IMR-90 (cell line): ENCODE data around the gene RAB31. TPM values are rescaled to one million over a fixed set of nuclear protein-coding genes. Genes with fewer than 3 reads are reported as not detected.

Experiments
- ATAC-seq: fragments of 200-7000 bp; cut with Tn5 transposase; 2 replicates; pipeline ENCODE4 v1.9.1; 2020; ENCODE audit warnings: low read depth, mild to moderate bottlenecking, moderate library complexity
- BruUV-seq: library from RNA; stranded (reverse); fragments of 400-500 nt; replicated peaks from 2 replicates; lab custom pipeline; 2021; lab: Mats Ljungman, UMichigan
- CTCF ChIA-PET: fragments of 300-600 bp; formaldehyde crosslinking; extraction: SDS; loops from one replicate; lab custom pipeline; 2021; ENCODE audit warnings: antibody characterized with exemption; lab: Yijun Ruan, JAX
- POLR2A ChIA-PET: fragments of 300-600 bp; sonication (Branson Sonifier 250); formaldehyde crosslinking; loops from one replicate; lab custom pipeline; 2022; ENCODE audit warnings: antibody characterized with exemption; ENCODE audit not compliant: unreplicated experiment; lab: Charles Lee
- DNase-seq: peaks from one replicate; pipeline ENCODE4 v3.0.0; 2013
- H2AFZ ChIP-seq: replicated peaks from 2 replicates; pipeline ENCODE3; 2013; ENCODE audit warnings: low read length, mild to moderate bottlenecking; ENCODE audit not compliant: poor library complexity
- H2AK5ac ChIP-seq: 2 replicates; pipeline ENCODE4 v1.6.1; 2013; ENCODE audit warnings: low read depth, low read length, inconsistent platforms
- H2AK9ac ChIP-seq: replicated peaks from 2 replicates; pipeline ENCODE3; 2013; ENCODE audit warnings: mild to moderate bottlenecking, low read depth, low read length, moderate library complexity; ENCODE audit not compliant: poor library complexity
- H2BK120ac ChIP-seq: 2 replicates; pipeline ENCODE4 v1.6.1; 2013; ENCODE audit warnings: low read depth, low read length, inconsistent platforms
- H2BK15ac ChIP-seq: 3 replicates; pipeline ENCODE4 v1.6.1; 2013; ENCODE audit warnings: low read depth, low read length, inconsistent platforms
- H2BK20ac ChIP-seq: 2 replicates; pipeline ENCODE4 v1.6.1; 2013; ENCODE audit warnings: low read depth, mild to moderate bottlenecking, inconsistent platforms, low read length, moderate library complexity
- H2BK5ac ChIP-seq: 2 replicates; pipeline ENCODE4 v1.6.1; 2013; ENCODE audit warnings: mild to moderate bottlenecking, low read depth, low read length, inconsistent platforms; ENCODE audit not compliant: poor library complexity, severe bottlenecking
- H3K14ac ChIP-seq: replicated peaks from 2 replicates; pipeline ENCODE4 v1.6.1; 2013; ENCODE audit warnings: low read depth, low read length, inconsistent platforms
- H3K18ac ChIP-seq: 2 replicates; pipeline ENCODE4 v1.6.1; 2013; ENCODE audit warnings: low read depth, low read length, control low read depth
- H3K23ac ChIP-seq: 2 replicates; pipeline ENCODE4 v1.6.1; 2013; ENCODE audit warnings: low read depth, low read length, inconsistent platforms
- H3K27ac ChIP-seq: 2 replicates; pipeline ENCODE4 v1.5.1; 2013; ENCODE audit warnings: mild to moderate bottlenecking, control low read depth, low read length; ENCODE audit not compliant: insufficient read depth
- H3K27me3 ChIP-seq: 2 replicates; pipeline ENCODE4 v1.6.1; 2013; ENCODE audit warnings: low read length; ENCODE audit not compliant: control insufficient read depth, insufficient read depth
- H3K36me3 ChIP-seq: 2 replicates; pipeline ENCODE4 v1.6.1; 2013; ENCODE audit warnings: low read length, mixed read lengths; ENCODE audit not compliant: control insufficient read depth, insufficient read depth
- H3K4ac ChIP-seq: 2 replicates; pipeline ENCODE4 v1.6.1; 2013; ENCODE audit warnings: low read depth, low read length, inconsistent platforms
- H3K4me1 ChIP-seq: 2 replicates; pipeline ENCODE4 v1.6.1; 2013; ENCODE audit warnings: low read length, mixed read lengths; ENCODE audit not compliant: control insufficient read depth, insufficient read depth
- H3K4me2 ChIP-seq: 2 replicates; pipeline ENCODE4 v1.6.1; 2013; ENCODE audit warnings: low read depth, mild to moderate bottlenecking, control low read depth, low read length, moderate library complexity
- H3K4me3 ChIP-seq: 2 replicates; pipeline ENCODE4 v1.5.1; 2013; ENCODE audit warnings: low read depth, mild to moderate bottlenecking, control low read depth, low read length, moderate library complexity; ENCODE audit not compliant: insufficient read depth
- H3K56ac ChIP-seq: 2 replicates; pipeline ENCODE4 v1.6.1; 2013; ENCODE audit warnings: low read length, inconsistent platforms; ENCODE audit not compliant: insufficient read depth; ENCODE audit errors: extremely low read depth
- H3K79me1 ChIP-seq, 2 experiments: 2 replicates each; pipeline ENCODE4 v1.6.1; 2013; ENCODE audit warnings: low read length in 2 of 2, inconsistent platforms in 1 of 2, low read depth in 1 of 2
- H3K9ac ChIP-seq: 2 replicates; pipeline ENCODE4 v1.6.1; 2013; ENCODE audit warnings: low read depth, low read length, control low read depth
- H3K9me1 ChIP-seq: 2 replicates; pipeline ENCODE4 v1.6.1; 2013; ENCODE audit warnings: low read length, inconsistent platforms; ENCODE audit not compliant: insufficient read depth
- H3K9me3 ChIP-seq: 2 replicates; pipeline ENCODE4 v1.6.1; 2013; ENCODE audit warnings: low read length; ENCODE audit not compliant: control insufficient read depth, insufficient read depth
- H4K20me1 ChIP-seq: 2 replicates; pipeline ENCODE4 v1.6.1; 2013; ENCODE audit warnings: low read length, inconsistent platforms; ENCODE audit not compliant: insufficient read depth
- H4K5ac ChIP-seq: 2 replicates; pipeline ENCODE4 v1.6.1; 2013; ENCODE audit warnings: mild to moderate bottlenecking, low read depth, low read length, control low read depth
- H4K8ac ChIP-seq, 2 experiments: 2 replicates each; pipeline ENCODE4 v1.6.1; 2013; ENCODE audit warnings: low read depth in 2 of 2, low read length in 2 of 2, control low read depth in 1 of 2, inconsistent platforms in 1 of 2
- H4K91ac ChIP-seq: 2 replicates; pipeline ENCODE4 v1.6.1; 2013; ENCODE audit warnings: low read depth, low read length, inconsistent platforms; ENCODE audit not compliant: insufficient read depth
- BHLHE40 ChIP-seq: fragments of 150-350 bp; IDR thresholded peaks from 2 replicates; pipeline ENCODE4 v1.6.1; 2016; ENCODE audit warnings: mild to moderate bottlenecking, low read depth, low read length
- CEBPB ChIP-seq: IDR thresholded peaks from 2 replicates; pipeline ENCODE4 v1.6.1; 2012; ENCODE audit warnings: low read depth, low read length, improper control_type of control experiment
- CHD1 ChIP-seq: IDR thresholded peaks from 2 replicates; pipeline ENCODE4 v1.6.1; 2012; ENCODE audit warnings: low read depth, low read length, improper control_type of control experiment
- FOS ChIP-seq: fragments of 150-350 bp; IDR thresholded peaks from 2 replicates; pipeline ENCODE4 v1.6.1; 2016; ENCODE audit warnings: low read depth, low read length
- MAFK ChIP-seq: IDR thresholded peaks from 2 replicates; pipeline ENCODE4 v1.6.1; 2012; ENCODE audit warnings: low read depth, low read length, improper control_type of control experiment
- MAZ ChIP-seq: IDR thresholded peaks from 2 replicates; pipeline ENCODE4 v1.6.1; 2012; ENCODE audit warnings: low read depth, mild to moderate bottlenecking, low read length, improper control_type of control experiment, moderate library complexity, borderline replicate concordance
- MXI1 ChIP-seq: IDR thresholded peaks from 2 replicates; pipeline ENCODE4 v1.6.1; 2012; ENCODE audit warnings: low read depth, mild to moderate bottlenecking, low read length, moderate library complexity, borderline replicate concordance
- NFE2L2 ChIP-seq: fragments of 150-350 bp; IDR thresholded peaks from 2 replicates; pipeline ENCODE4 v1.6.1; 2016; ENCODE audit warnings: low read depth, mild to moderate bottlenecking, low read length
- POLR2A ChIP-seq: IDR thresholded peaks from 2 replicates; pipeline ENCODE4 v1.6.1; 2012; ENCODE audit warnings: mild to moderate bottlenecking, low read depth, low read length
- RAD21 ChIP-seq: IDR thresholded peaks from 2 replicates; pipeline ENCODE4 v1.6.1; 2012; ENCODE audit warnings: low read length, improper control_type of control experiment
- RCOR1 ChIP-seq: IDR thresholded peaks from 2 replicates; pipeline ENCODE4 v1.6.1; 2012; ENCODE audit warnings: mild to moderate bottlenecking, low read length, improper control_type of control experiment; ENCODE audit not compliant: insufficient replicate concordance
- RFX5 ChIP-seq: IDR thresholded peaks from 2 replicates; pipeline ENCODE4 v1.8.0; 2012; ENCODE audit warnings: low read depth, mild to moderate bottlenecking, low read length, moderate library complexity
- SMC3 ChIP-seq: fragments of 150-350 bp; IDR thresholded peaks from 2 replicates; pipeline ENCODE4 v1.6.1; 2016; ENCODE audit warnings: low read depth, mild to moderate bottlenecking, antibody characterized with exemption, low read length, moderate library complexity
- WGBS, 2 experiments: methylation state at CpG; one replicate each; pipeline versions ENCODE4 v1.1.5 to v1.1.7; 2013; ENCODE audit warnings: missing lambda C conversion rate in 2 of 2; ENCODE audit not compliant: insufficient read length in 1 of 2; ENCODE audit errors: extremely low coverage in 2 of 2; 5-methylcytosine and 5-hydroxymethylcytosine counted together
- dilution Hi-C: fragments of 300-500 bp; cut with HindIII; formaldehyde crosslinking; loops from one replicate; pipeline ENCODE4 v1.14.3; 2018; ENCODE audit warnings: low sequenced_read_pairs; ENCODE audit not compliant: unreplicated experiment
- in situ Hi-C: fragments of 300-500 bp; cut with MboI; formaldehyde crosslinking; loops from 3 replicates; pipeline ENCODE4 v1.14.3; 2019; ENCODE audit warnings: low sequenced_read_pairs, inconsistent platforms, mixed read lengths
- intact Hi-C: fragments of 100-400 bp; cut with micrococcal nuclease; formaldehyde crosslinking; loops from 2 replicates; pipeline ENCODE4 v1.10.0; 2022
- polyA plus RNA-seq, 3 experiments: library from polyadenylated mRNA; depleted of rRNA; stranded (reverse); fragments of >200 nt; gene quantifications; 2 replicates each; pipeline ENCODE4 v1.2.3, GENCODE V29; 2012; ENCODE audit warnings: low replicate concordance in 1 of 3
- total RNA-seq: library from RNA; depleted of rRNA; stranded (reverse); fragments of >200 nt; gene quantifications from 2 replicates; pipeline ENCODE4 v1.2.3, GENCODE V29; 2012
- TF ChIP-seq, protein P1 (sequence below): fragments of 150-350 bp; IDR thresholded peaks from 2 replicates; pipeline ENCODE4 v1.6.1; 2017; ENCODE audit warnings: mild to moderate bottlenecking, antibody characterized with exemption, low read length, low read depth
- TF ChIP-seq, protein P2 (sequence below): conservative IDR thresholded peaks from 2 replicates; pipeline ENCODE4 v1.5.1; 2012; ENCODE audit warnings: mild to moderate bottlenecking, low read depth, low read length, improper control_type of control experiment

RAB31 gene
- total and polyA plus RNA-seq, 2 of the 4 experiments (the other 2 are of a cell fraction) = 13.8 to 26.9 TPM

DNA sequence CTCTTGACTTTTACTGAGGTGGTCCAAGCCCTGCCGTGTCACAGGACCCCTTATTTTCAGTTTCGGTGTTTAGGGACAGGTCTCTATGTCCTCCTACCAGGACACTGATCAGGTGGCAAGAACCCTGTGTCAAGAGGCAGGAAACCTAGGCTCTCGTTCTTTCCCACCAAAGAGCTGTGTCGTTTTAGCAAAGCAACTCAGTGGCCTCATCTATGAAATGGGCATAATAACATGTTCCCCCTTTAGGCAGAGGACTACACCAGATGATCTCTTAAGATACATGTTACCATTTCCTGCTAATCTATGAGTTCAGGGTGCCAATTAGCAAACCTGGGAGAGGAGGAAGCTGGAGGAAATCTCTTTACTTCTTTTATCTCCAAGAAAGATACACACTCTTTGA, 1.9 kb downstream of the RAB31 start:
- Histone ChIP-seq H3K79me1 (peaks cover 43 to 66% of the 10 kb centered on the region in 2 experiments), H3K9me1 (peaks cover 28% of the 10 kb centered on the region), H2AK5ac (peak overlapping the region; percentile 59; the same call in 1 of the 2 replicates), H3K9me3 (no peaks in the 10 kb centered on the region), H3K27me3 (no peaks in the 10 kb centered on the region), H2BK20ac (no peak overlapping the region), H2BK5ac (no peak overlapping the region), H3K4ac (no peak overlapping the region), H2AFZ (no peak overlapping the region), H4K8ac (no peak overlapping the region), H4K91ac (no peak overlapping the region), H3K23ac (peak overlapping the region; percentile 86; the same call in 1 of the 2 replicates), H3K4me3 (no peak overlapping the region), H2BK120ac (no peak overlapping the region), H2BK15ac (no peak overlapping the region), H4K20me1 (peaks cover 22% of the 10 kb centered on the region; the same call in 1 of the 2 replicates), H2AK9ac (no peak overlapping the region), H3K56ac (no peak overlapping the region), H3K14ac (peak overlapping the region; percentile 28; the same call in 1 of the 2 replicates), H3K4me2 (peak overlapping the region; percentile 93; the same call in 1 of the 2 replicates), H3K18ac (no peak overlapping the region), H4K5ac (no peak overlapping the region), H3K4me1 (peaks cover 19% of the 10 kb centered on the region), H3K36me3 (no peaks in the 10 kb centered on the region), H3K27ac (no peak overlapping the region), H3K9ac (no peak overlapping the region)
- no CpG with 5 or more reads among the region's 4 CpGs for WGBS, 2 experiments
- DNase-seq = no peak
- BruUV-seq = no TSS peak
- CTCF ChIA-PET = interaction anchor here (0.7 kb wide), 1 partner anchor 193 kb away, joined by 4 read pairs; no protein-coding TSS in a partner anchor
- POLR2A ChIA-PET = no interaction called here
- no peak for ATAC-seq
- dilution Hi-C loops (no loop called here), intact Hi-C loops (no loop called here), in situ Hi-C loops (loop anchor here (25.0 kb wide), 1 partner anchor 227 kb away; no protein-coding TSS in a partner anchor)
- no peak for TF ChIP-seq MAZ
- no peak for TF ChIP-seq BHLHE40
- TF ChIP-seq, protein P1, sequence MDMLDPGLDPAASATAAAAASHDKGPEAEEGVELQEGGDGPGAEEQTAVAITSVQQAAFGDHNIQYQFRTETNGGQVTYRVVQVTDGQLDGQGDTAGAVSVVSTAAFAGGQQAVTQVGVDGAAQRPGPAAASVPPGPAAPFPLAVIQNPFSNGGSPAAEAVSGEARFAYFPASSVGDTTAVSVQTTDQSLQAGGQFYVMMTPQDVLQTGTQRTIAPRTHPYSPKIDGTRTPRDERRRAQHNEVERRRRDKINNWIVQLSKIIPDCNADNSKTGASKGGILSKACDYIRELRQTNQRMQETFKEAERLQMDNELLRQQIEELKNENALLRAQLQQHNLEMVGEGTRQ = no peak
- TF ChIP-seq NFE2L2 = no peak
- TF ChIP-seq RCOR1 = no peak
- no peak for TF ChIP-seq CHD1
- TF ChIP-seq POLR2A = no peak
- no peak for TF ChIP-seq RAD21
- no peak for TF ChIP-seq MAFK
- no peak for TF ChIP-seq RFX5
- no peak for TF ChIP-seq SMC3
- TF ChIP-seq, protein P2, sequence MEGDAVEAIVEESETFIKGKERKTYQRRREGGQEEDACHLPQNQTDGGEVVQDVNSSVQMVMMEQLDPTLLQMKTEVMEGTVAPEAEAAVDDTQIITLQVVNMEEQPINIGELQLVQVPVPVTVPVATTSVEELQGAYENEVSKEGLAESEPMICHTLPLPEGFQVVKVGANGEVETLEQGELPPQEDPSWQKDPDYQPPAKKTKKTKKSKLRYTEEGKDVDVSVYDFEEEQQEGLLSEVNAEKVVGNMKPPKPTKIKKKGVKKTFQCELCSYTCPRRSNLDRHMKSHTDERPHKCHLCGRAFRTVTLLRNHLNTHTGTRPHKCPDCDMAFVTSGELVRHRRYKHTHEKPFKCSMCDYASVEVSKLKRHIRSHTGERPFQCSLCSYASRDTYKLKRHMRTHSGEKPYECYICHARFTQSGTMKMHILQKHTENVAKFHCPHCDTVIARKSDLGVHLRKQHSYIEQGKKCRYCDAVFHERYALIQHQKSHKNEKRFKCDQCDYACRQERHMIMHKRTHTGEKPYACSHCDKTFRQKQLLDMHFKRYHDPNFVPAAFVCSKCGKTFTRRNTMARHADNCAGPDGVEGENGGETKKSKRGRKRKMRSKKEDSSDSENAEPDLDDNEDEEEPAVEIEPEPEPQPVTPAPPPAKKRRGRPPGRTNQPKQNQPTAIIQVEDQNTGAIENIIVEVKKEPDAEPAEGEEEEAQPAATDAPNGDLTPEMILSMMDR = no peak
- no peak for TF ChIP-seq CEBPB
- TF ChIP-seq FOS = no peak
- TF ChIP-seq MXI1 = no peak
